ENCODE results near the gene CYP11A1.

Gene CYP11A1

GRCh38 chr15:74343797-74344127 is 23.7 kb downstream of the CYP11A1 start:
- no peak overlapping the region for H3K4me3 ChIP-seq (replicated peaks; ENCODE audit: low read depth, low read length)
- no peak for TF ChIP-seq CTCF (IDR thresholded peaks at IDR 0.05; ENCODE audit: low read depth, low read length, missing control alignments)
- DNase-seq (ENCODE audit: extremely low read depth, low read depth) = no peak

- H3K4me3 ChIP-seq (replicated peaks; ENCODE audit: low read depth, low read length) = no peak overlapping the region
- no peak for TF ChIP-seq CTCF (IDR thresholded peaks at IDR 0.05; ENCODE audit: low read depth, low read length, missing control alignments)
- DNase-seq (ENCODE audit: extremely low read depth, low read depth) = no peak
Measured at GRCh38 chr15:74343127-74343796, 24.2 kb downstream of the CYP11A1 start.

- H3K4me3 ChIP-seq (replicated peaks; ENCODE audit: low read depth, low read length) = no peak overlapping the region
- DNase-seq (ENCODE audit: extremely low read depth, low read depth) = no peak
- TF ChIP-seq CTCF (IDR thresholded peaks at IDR 0.05; ENCODE audit: low read depth, low read length, missing control alignments) = no peak
Measured at GRCh38 chr15:74340150-74340549, 27.3 kb downstream of the CYP11A1 start.

GRCh38 chr15:74339371-74339770 is 28.1 kb downstream of the CYP11A1 start:
- no peak overlapping the region for H3K4me3 ChIP-seq (replicated peaks; ENCODE audit: low read depth, low read length)
- DNase-seq (ENCODE audit: extremely low read depth, low read depth) = no peak
- no peak for TF ChIP-seq CTCF (IDR thresholded peaks at IDR 0.05; ENCODE audit: low read depth, low read length, missing control alignments)

GRCh38 chr15:74338676-74339075 is 28.8 kb downstream of the CYP11A1 start:
- no peak for TF ChIP-seq CTCF (IDR thresholded peaks at IDR 0.05; ENCODE audit: low read depth, low read length, missing control alignments)
- H3K4me3 ChIP-seq (replicated peaks; ENCODE audit: low read depth, low read length) = no peak overlapping the region
- DNase-seq (ENCODE audit: extremely low read depth, low read depth) = no peak

- TF ChIP-seq CTCF (IDR thresholded peaks at IDR 0.05; ENCODE audit: low read depth, low read length, missing control alignments) = no peak
- DNase-seq (ENCODE audit: extremely low read depth, low read depth) = no peak
- no peak overlapping the region for H3K4me3 ChIP-seq (replicated peaks; ENCODE audit: low read depth, low read length)
Measured at GRCh38 chr15:74337607-74338211, 29.7 kb downstream of the CYP11A1 start.

- DNase-seq (ENCODE audit: extremely low read depth, low read depth) = no peak
- no peak for TF ChIP-seq CTCF (IDR thresholded peaks at IDR 0.05; ENCODE audit: low read depth, low read length, missing control alignments)
- no peak overlapping the region for H3K4me3 ChIP-seq (replicated peaks; ENCODE audit: low read depth, low read length)
Measured at GRCh38 chr15:74337146-74337545, 30.3 kb downstream of the CYP11A1 start.

All from HFF-Myc (cell line).